ENCODE data around the gene RPL22.

The RPL22 gene

DNA sequence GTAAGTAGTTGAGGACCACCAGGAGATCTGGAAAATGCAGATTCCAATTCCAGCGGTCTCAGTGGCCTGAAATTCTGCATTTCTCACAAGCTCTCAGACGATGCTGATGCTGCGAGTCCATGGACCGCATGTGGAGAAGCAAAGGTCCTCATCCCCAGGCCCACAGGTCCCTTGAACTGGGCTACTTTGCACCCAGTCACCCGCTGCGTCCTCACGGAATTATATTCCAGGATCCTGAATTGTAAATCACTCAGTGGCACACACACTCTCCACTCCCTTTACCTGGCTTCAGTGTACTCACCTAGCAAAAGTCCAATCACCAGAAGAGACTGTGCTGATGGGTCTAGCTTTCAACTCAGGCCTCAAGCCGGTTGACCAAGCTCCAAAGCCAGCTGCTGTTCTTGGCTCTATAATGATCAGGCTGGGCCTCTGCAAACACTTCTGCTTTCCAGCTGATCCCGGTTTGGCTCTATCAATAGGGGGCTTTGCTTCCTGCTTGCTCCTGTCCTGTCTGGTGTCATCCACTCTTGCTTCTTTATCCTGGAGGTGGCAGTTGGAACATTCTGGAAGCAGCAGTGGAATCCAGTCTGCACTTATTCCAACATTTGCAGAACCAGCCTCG lies 904 bp upstream of the RPL22 start:
- no peak for DNase-seq (ENCODE audit: low spot score)

DNA sequence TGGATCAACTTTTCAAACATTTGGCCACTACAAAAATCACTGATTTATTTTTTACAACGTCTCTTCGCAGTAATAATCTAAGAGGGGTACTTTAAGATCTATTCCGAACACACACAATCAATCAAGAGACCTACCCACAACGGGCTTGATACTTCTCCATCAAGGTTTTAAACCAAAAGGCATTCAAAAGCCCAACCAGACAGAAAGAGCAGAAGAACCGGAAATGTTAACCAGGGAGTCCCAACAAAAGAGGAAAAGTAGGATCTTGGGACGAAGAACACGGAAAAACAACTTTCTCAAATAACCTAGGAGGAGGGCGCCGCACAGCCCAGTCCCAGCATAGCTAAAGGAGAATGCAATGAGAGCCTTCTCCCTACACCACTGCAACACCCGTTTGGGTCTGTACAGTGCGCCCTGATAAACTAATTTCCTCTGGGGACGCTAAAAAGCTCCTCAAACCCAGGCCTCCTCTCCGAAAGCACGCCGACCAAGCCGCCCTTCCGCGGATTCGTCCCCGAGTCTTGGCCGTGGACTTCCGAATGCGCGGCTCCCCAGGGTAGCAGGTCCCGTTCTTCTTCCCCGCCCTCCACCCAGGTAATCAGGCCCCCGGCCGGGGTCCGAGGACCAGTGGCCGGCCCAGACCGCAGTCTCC lies 623 bp downstream of the RPL22 start:
- DNase-seq (ENCODE audit: low spot score), result no peak

GRCh38 chr1:6197746-6198427 lies 1.5 kb downstream of the RPL22 start:
- no peak for DNase-seq (ENCODE audit: low spot score)

- DNase-seq (ENCODE audit: low spot score), result no peak
These were observed 7.4 kb downstream of the RPL22 start for GRCh38 chr1:6191968-6192367.

- DNase-seq (ENCODE audit: low spot score), result no peak
These were observed 10.9 kb downstream of the RPL22 start for GRCh38 chr1:6188466-6188865.

DNA sequence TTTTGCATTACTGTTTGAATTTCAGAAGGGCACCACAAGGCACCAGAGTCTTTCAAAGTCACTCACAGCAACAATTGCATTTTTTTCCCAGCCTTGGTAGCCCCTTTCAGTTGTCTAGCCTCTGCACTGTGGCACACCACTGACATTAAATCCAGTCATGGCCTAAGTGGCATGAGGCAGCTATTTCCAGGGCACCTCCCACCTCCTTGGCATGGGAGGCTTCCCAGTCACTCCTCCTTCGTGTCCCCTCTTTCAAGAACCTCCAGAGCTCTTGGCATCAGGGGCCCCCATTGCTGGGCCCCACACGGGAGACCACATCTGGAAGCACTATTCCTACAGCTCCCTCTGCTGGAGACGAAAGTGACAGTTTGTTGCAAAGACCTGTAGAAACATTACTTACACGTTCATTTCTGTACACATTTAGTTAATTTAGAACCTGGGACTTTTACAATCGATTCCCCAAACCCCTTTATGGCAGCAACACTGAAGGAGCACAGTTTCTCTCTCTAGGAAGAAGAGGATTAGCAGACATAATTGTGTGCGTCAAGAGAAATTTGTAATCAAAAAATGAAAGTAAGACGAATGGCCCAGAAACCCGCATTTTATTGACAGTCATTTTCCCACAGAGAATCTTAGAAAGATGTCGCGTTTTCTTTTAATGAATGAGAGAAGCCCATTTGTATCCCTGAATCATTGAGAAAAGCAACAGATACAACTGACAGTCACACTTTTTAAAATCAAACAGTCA lies 13.6 kb downstream of the RPL22 start:
- DNase-seq (ENCODE audit: low spot score), result no peak

- DNase-seq (ENCODE audit: low spot score), result no peak
These were observed 14.2 kb downstream of the RPL22 start for GRCh38 chr1:6185151-6185550.

DNA sequence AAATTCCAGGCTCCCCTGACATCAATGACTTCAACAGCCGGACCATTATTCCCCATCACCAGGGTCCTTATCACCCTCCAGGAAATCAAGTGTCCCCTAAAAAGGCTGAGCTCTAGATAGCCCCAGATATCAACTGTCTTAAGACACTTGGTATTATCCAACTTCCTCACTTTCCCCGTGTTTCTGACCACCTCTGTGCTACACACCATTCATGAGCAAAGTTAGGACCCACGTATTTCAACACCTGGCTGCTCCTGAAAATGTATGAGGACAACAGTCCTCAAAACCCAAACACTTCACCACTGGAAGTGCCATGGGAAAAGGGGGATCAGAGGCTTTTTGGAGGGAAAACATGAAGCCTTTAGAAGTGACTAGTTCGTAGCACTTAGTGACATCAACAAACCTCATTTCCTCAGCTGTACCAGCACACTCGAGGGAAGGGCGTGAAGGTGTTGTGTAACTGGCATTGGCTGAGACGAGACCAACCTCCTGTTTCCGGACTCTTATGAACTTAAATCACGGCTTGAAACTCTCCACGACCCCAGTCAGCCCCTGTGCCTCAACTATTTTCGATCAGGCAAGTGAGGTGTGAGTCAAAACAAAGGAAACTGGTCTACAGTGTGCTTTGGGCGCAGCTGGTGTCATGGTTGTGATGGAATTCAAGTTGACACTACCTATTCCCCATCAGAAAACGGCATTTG lies 15.2 kb downstream of the RPL22 start:
- DNase-seq (ENCODE audit: low spot score), result no peak

DNA sequence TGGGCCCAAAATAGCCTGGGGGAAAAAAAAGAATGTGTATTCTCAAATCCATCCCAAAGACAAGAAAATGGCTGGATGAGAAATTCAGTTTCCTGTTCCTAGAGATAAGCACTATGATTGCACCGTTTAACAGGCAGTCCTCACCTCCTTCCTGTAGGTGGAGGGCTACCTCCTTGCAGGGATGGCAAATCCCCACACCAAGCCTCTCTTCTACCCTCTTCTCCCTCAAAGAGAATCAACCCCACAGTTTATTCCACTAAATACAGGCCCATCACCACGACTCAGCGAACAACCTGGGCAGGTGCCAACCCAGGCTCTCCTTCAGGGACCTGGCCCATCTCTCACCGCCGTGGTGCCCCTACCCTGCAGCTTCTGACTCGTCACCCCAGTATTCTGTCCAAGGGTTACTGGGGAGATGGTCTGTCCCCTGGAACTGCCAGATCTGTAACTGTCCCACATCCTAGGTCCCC lies 15.8 kb downstream of the RPL22 start:
- DNase-seq (ENCODE audit: low spot score), result no peak

DNA sequence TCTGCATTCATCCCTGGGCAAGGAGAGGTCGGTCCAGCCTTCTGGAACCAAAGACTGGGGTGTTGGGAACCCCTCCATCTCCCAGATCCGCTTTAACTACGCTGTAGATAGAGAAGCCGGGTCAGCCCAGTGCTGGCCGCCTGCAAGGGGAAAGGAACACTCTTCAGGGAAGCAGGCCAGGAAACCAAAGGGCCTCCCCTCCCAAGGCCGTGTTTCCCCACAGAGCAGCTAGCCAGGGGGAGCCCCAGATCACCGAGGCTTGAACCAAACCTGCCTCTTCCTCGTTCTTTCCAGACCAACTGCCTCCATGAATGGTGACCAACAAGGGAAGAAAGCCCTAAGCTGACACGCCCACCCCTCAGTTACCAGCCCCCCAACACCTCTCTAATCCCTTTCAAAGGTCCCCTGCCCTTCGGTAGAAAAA lies 18.0 kb downstream of the RPL22 start:
- no peak for DNase-seq (ENCODE audit: low spot score)

DNA sequence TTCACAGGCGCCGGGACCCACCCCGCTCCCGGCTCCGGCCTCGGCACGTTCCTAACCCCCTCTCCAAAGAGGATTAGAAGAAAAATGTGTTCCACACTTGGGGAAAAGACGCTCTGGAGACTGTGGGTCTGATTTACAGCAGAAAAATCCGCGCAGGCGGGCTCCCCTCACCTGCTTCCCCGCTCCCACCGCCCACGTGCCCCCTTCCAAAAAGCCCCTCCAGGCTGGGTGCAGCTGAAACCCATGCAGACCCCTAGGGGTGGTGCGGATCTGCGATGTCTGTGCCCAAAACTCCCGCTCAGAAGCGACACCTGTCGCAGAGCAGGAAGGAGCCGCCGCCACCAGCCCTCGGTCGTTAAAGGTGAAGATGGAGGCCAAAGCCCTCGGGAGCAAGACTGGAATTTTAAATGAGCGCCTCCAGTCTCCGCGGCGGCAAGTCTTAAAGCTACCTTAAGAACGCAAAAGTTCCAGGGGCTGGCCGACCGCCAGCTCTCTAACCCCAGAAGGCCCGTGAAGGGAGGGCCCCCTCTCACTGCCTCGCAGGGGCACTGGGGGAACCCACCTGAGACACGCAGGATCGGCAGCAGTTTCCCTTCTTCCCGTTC lies 18.6 kb downstream of the RPL22 start:
- no peak for DNase-seq (ENCODE audit: low spot score)

DNA sequence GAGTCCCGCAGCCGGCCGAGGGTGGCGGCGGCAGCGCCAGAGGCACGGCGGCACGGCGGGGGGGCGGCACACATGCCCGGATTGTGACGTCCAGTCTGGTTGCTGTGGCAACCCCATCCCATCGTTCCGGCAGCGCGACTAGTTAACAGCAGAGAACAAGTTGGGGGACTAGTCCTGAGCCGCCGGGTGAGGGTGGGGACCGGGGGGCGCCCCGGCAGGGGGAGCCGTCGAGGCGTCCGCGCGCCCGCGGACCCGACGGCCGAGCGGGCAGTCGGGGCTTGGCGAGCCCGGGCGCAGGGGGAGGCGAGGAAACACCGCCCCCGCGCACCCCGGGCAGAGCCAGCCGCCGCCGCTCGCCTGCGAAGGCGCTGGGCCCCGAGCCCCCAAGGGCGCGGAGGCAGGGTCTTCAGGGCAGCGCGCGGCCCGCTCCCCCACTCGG lies 19.1 kb downstream of the RPL22 start, which contains the start of gene CHD5:
Gene CHD5, minus strand, starts transcription at position 54 of the 439 bp plus-strand sequence. CDS start 298 bp downstream, outside the sequence.
- no peak for DNase-seq (ENCODE audit: low spot score)

DNA sequence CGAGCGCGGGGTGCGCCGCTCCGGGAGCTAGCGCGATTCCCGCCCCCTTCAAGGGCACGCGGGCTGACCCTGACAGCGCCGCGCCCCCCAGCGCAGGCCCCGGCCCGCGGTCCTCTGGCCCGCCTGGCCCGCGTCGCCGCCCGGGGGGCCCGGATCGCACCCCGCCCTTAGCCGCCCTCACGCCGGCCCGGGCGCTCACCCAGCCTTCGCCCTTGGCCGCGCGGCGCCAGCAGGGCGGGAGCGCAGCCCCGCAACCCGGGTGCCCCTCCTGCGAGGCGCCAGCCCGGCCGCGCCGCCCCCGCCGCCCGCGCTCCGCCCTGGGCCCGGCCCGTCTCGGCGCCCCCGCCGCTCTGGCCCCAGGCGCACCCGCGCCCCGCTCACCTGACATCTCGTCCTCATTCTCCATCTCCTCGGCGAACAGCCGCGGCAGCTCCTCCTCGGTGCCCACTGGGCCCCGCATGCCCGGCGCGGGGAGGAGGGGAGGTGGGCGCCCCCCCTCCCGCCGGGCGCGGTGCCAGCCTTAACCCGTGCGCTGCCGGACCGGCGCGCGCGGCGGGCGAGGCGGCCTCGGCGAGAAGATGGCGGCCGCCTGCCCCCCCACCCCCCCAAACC lies 19.7 kb downstream of the RPL22 start:
- no peak for DNase-seq (ENCODE audit: low spot score)

- no peak for DNase-seq (ENCODE audit: low spot score)
These were observed 20.4 kb downstream of the RPL22 start for GRCh38 chr1:6178751-6179563.

DNA sequence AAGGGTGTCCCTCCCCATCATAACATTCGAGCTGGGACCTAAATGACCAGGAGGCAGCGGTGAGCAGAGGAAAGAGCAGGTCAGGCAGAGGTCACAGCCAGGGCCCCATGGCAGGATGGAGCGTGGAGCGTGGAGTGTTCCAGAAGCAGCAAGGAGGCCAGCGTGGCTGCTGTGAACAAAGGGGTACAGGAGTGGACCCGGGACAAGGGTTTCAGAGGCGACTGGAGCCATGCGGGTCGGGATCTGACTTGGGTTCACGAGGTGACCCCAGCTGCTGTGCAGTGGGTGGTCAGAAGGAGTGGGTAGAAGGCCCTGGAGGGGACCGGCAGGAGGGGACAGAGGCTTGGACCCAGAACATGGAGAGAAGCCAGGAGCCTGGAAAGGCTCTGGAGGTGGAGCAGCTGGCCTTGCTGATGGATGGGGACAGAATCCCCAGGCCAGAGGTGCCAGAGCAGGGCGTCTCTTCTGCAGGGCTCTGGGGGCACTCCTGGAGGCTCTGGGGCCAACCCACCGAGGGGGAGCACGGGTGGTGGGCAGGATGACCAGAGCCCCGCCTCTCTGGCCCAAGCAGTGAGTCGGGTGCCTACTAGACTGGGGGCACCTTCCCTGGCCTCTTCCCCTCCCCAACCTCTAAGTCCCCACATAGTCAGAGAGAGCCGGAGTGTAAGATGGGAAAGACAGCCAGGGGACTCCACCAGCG lies 21.6 kb downstream of the RPL22 start:
- DNase-seq (ENCODE audit: low spot score), result no peak

DNA sequence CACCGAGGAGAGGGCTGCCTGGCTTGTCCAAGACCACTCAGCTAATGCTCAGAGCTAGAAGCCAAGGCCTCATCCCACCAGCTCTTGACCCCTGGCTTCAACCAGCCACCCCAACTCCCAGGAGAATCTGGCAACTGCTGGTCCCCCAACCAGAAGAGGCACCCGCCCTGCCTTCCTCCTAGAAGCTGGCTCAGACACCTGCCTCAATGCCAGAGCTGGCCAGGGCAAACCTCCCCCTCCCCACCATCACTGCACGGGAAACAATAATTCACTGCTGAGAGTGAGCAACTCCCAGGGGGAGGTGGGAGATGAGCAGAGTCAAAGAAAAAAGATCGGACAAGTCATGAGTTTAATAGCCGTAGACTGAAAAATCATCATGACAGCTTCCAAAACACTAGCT lies 22.6 kb downstream of the RPL22 start:
- no peak for DNase-seq (ENCODE audit: low spot score)

DNA sequence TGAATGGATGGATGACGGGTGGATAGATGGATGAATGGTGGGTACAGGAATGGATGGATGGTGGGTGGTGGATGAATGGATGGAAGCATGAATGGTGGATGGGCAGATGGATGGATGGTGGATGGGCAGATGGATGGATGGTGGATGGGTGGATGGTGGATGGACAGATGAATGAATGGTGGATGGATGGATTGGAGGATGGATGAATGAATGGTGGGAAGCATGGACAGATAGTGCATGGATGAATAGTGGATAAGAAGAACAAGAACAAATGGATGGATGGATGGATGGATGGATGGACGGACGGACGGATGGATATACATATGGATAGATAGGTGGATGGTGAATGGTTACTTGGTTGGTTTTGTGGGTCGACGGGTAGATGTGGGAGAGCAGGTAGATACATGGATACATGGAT lies 24.0 kb downstream of the RPL22 start:
- no peak for DNase-seq (ENCODE audit: low spot score)

- DNase-seq (ENCODE audit: low spot score), result no peak
These were observed 24.6 kb downstream of the RPL22 start for GRCh38 chr1:6174621-6175410.

- no peak for DNase-seq (ENCODE audit: low spot score)
These were observed 26.8 kb downstream of the RPL22 start for GRCh38 chr1:6172549-6172948.
